Stimulated activated naive CD8-positive, alpha-beta T cell treated with anti-CD3 and anti-CD28 coated beads, Interleukin-15, Interleukin-2, amounts not matched to agents 100 ng/mL and 50 ng/mL, for 24 hours (primary cell): ENCODE data around the gene NIPAL1.
"Not testable (repeated sequence)": the region's sequence is repeated elsewhere in the genome, so short reads cannot be mapped to it uniquely, and the experiment has no call there.

Experiments used
- H3K27ac Mint-ChIP-seq: one replicate; pipeline ENCODE4 v1.8.0; 2021; ENCODE audit warnings: mild to moderate bottlenecking, mixed read lengths
- H3K27me3 Mint-ChIP-seq: one replicate; pipeline ENCODE4 v1.8.0; 2021; ENCODE audit warnings: mixed read lengths
- H3K36me3 Mint-ChIP-seq: one replicate; pipeline ENCODE4 v1.8.0; 2021; ENCODE audit warnings: low read depth, mixed read lengths
- H3K4me1 Mint-ChIP-seq: one replicate; pipeline ENCODE4 v1.8.0; 2021; ENCODE audit warnings: low read depth, mixed read lengths
- H3K4me3 Mint-ChIP-seq: one replicate; pipeline ENCODE4 v1.8.0; 2021; ENCODE audit warnings: mild to moderate bottlenecking, mixed read lengths
- H3K9me3 Mint-ChIP-seq: one replicate; pipeline ENCODE4 v1.8.0; 2021; ENCODE audit warnings: mixed read lengths

The NIPAL1 gene

GRCh38 chr4:48016141-48017107 lies at the start of gene NIPAL1, which contains the start of gene CNGA1:
Gene NIPAL1, plus strand, starts transcription at chr4:48016772. Its CDS starts 68 bp downstream, at chr4:48016840.
Gene CNGA1, minus strand, starts transcription at chr4:48016681. Its CDS starts 63,992 bp downstream, at chr4:47952689.
- Mint-ChIP-seq H3K9me3 (no peaks in the 10 kb centered on the region), H3K4me1 (peaks cover 33% of the 10 kb centered on the region), H3K36me3 (no peaks in the 10 kb centered on the region), H3K4me3 (peak within 1 kb of the TSS; percentile 84), H3K27me3 (peaks cover 29% of the 10 kb centered on the region), H3K27ac (peak within 1 kb of the TSS; percentile 58)

GRCh38 chr4:47968847-47969246 lies 47.7 kb upstream of the NIPAL1 start:
- no peak overlapping the region for H3K27ac Mint-ChIP-seq
- no peaks in the 10 kb centered on the region for H3K36me3 Mint-ChIP-seq
- H3K27me3 Mint-ChIP-seq, result peaks cover 10% of the 10 kb centered on the region
- no peak overlapping the region for H3K4me3 Mint-ChIP-seq
- H3K9me3 Mint-ChIP-seq, result no peaks in the 10 kb centered on the region
- H3K4me1 Mint-ChIP-seq, result no peaks in the 10 kb centered on the region

- H3K27me3 Mint-ChIP-seq, result peaks cover 23% of the 10 kb centered on the region
- H3K27ac Mint-ChIP-seq, result no peak overlapping the region
- H3K4me3 Mint-ChIP-seq, result no peak overlapping the region
- no peaks in the 10 kb centered on the region for H3K9me3 Mint-ChIP-seq
- no peaks in the 10 kb centered on the region for H3K36me3 Mint-ChIP-seq
- H3K4me1 Mint-ChIP-seq, result no peaks in the 10 kb centered on the region
Measured at GRCh38 chr4:47972181-47972580, 44.4 kb upstream of the NIPAL1 start.

- Mint-ChIP-seq H3K4me3 (no peak overlapping the region), H3K36me3 (no peaks in the 10 kb centered on the region), H3K27me3 (peaks cover 23% of the 10 kb centered on the region), H3K9me3 (no peaks in the 10 kb centered on the region), H3K4me1 (no peaks in the 10 kb centered on the region), H3K27ac (no peak overlapping the region)
Measured at GRCh38 chr4:47972721-47973120, 43.9 kb upstream of the NIPAL1 start.

GRCh38 chr4:47974566-47974965 lies 42.0 kb upstream of the NIPAL1 start:
- no peaks in the 10 kb centered on the region for H3K4me1 Mint-ChIP-seq
- H3K36me3 Mint-ChIP-seq, result no peaks in the 10 kb centered on the region
- H3K27ac Mint-ChIP-seq, result no peak overlapping the region
- H3K27me3 Mint-ChIP-seq, result peaks cover 23% of the 10 kb centered on the region
- no peak overlapping the region for H3K4me3 Mint-ChIP-seq
- H3K9me3 Mint-ChIP-seq, result no peaks in the 10 kb centered on the region

GRCh38 chr4:47990145-47990544 lies 26.4 kb upstream of the NIPAL1 start:
- Mint-ChIP-seq H3K4me1 (peaks cover 6% of the 10 kb centered on the region), H3K4me3 (no peak overlapping the region), H3K9me3 (peaks cover 19% of the 10 kb centered on the region), H3K27me3 (peaks cover 11% of the 10 kb centered on the region), H3K27ac (no peak overlapping the region), H3K36me3 (peaks cover 4% of the 10 kb centered on the region)

- not testable (repeated sequence) for H3K4me3 Mint-ChIP-seq, H3K4me1 Mint-ChIP-seq
Measured at GRCh38 chr4:47992475-47992874, 24.1 kb upstream of the NIPAL1 start.

GRCh38 chr4:47996021-47996420 lies 20.6 kb upstream of the NIPAL1 start:
- Mint-ChIP-seq H3K27me3 (no peaks in the 10 kb centered on the region), H3K4me1 (peaks cover 6% of the 10 kb centered on the region), H3K4me3 (no peak overlapping the region), H3K27ac (no peak overlapping the region), H3K9me3 (peaks cover 15% of the 10 kb centered on the region), H3K36me3 (peaks cover 7% of the 10 kb centered on the region)

More at GRCh38 chr4:47992475-47992874, 24.1 kb upstream of the NIPAL1 start:
- peaks cover 19% of the 10 kb centered on the region for H3K9me3 Mint-ChIP-seq
- not testable (repeated sequence) for H3K27me3 Mint-ChIP-seq, H3K36me3 Mint-ChIP-seq, H3K27ac Mint-ChIP-seq

- Mint-ChIP-seq H3K27ac (no peak overlapping the region), H3K9me3 (peaks cover 13% of the 10 kb centered on the region), H3K27me3 (no peaks in the 10 kb centered on the region), H3K4me3 (no peak overlapping the region), H3K36me3 (peaks cover 8% of the 10 kb centered on the region), H3K4me1 (no peaks in the 10 kb centered on the region)
Measured at GRCh38 chr4:48002267-48002666, 14.3 kb upstream of the NIPAL1 start.

GRCh38 chr4:48003568-48003967 lies 13.0 kb upstream of the NIPAL1 start:
- not testable (repeated sequence) for H3K4me3 Mint-ChIP-seq, H3K9me3 Mint-ChIP-seq, H3K36me3 Mint-ChIP-seq, H3K4me1 Mint-ChIP-seq, H3K27me3 Mint-ChIP-seq, H3K27ac Mint-ChIP-seq

GRCh38 chr4:48005781-48006180 lies 10.8 kb upstream of the NIPAL1 start:
- Mint-ChIP-seq H3K36me3 (peaks cover 5% of the 10 kb centered on the region), H3K4me3 (no peak overlapping the region), H3K4me1 (no peaks in the 10 kb centered on the region), H3K27me3 (peaks cover 4% of the 10 kb centered on the region), H3K9me3 (peaks cover 8% of the 10 kb centered on the region), H3K27ac (no peak overlapping the region)

GRCh38 chr4:48008021-48008596 lies 8.5 kb upstream of the NIPAL1 start:
- H3K27ac Mint-ChIP-seq, result no peak overlapping the region
- H3K4me1 Mint-ChIP-seq, result no peaks in the 10 kb centered on the region
- peaks cover 5% of the 10 kb centered on the region for H3K36me3 Mint-ChIP-seq
- H3K9me3 Mint-ChIP-seq, result peaks cover 8% of the 10 kb centered on the region
- no peak overlapping the region for H3K4me3 Mint-ChIP-seq
- peaks cover 11% of the 10 kb centered on the region for H3K27me3 Mint-ChIP-seq

GRCh38 chr4:48010906-48011305 lies 5.7 kb upstream of the NIPAL1 start:
- not testable (repeated sequence) for H3K4me3 Mint-ChIP-seq, H3K36me3 Mint-ChIP-seq, H3K9me3 Mint-ChIP-seq, H3K4me1 Mint-ChIP-seq, H3K27ac Mint-ChIP-seq
- peaks cover 24% of the 10 kb centered on the region for H3K27me3 Mint-ChIP-seq

GRCh38 chr4:48011722-48012121 lies 4.8 kb upstream of the NIPAL1 start:
- Mint-ChIP-seq H3K4me1 (peaks cover 7% of the 10 kb centered on the region), H3K27me3 (peaks cover 24% of the 10 kb centered on the region), H3K9me3 (no peaks in the 10 kb centered on the region), H3K27ac (no peak overlapping the region), H3K36me3 (no peaks in the 10 kb centered on the region), H3K4me3 (no peak overlapping the region)

GRCh38 chr4:48012824-48013223 lies 3.7 kb upstream of the NIPAL1 start:
- H3K4me3 Mint-ChIP-seq, result no peak overlapping the region
- H3K4me1 Mint-ChIP-seq, result peaks cover 11% of the 10 kb centered on the region
- H3K27ac Mint-ChIP-seq, result no peak overlapping the region
- no peaks in the 10 kb centered on the region for H3K9me3 Mint-ChIP-seq
- peaks cover 24% of the 10 kb centered on the region for H3K27me3 Mint-ChIP-seq
- no peaks in the 10 kb centered on the region for H3K36me3 Mint-ChIP-seq
